ENCODE measurements around the gene STK39. TPM values are rescaled to one million over a fixed set of nuclear protein-coding genes. Genes with fewer than 3 reads are reported as not detected.

Gene STK39
- polyA plus RNA-seq, 1 experiment, result 25.2 TPM

GRCh38 chr2:168138901-168139300, 108.5 kb downstream of the STK39 start:
- H3K9me3 ChIP-seq (ENCODE audit: control insufficient read depth, insufficient read depth, low read length), result no peaks in the 10 kb centered on the region
- POLR2A ChIA-PET, result no interaction called here
- TF ChIP-seq CTCF (IDR thresholded peaks at IDR 0.05; ENCODE audit: low read depth, low read length), result no peak
- no peak overlapping the region for H3K27ac ChIP-seq (ENCODE audit: low read depth, low read length)
- CTCF ChIA-PET, result interaction anchor here (1.5 kb wide), 1 partner anchor 19 kb away, joined by 5 read pairs; no protein-coding TSS in a partner anchor
- DNase-seq (ENCODE audit: low read depth, low spot score), result no peak
- no peak overlapping the region for H3K4me3 ChIP-seq (ENCODE audit: low read depth, low read length)
- H3K27me3 ChIP-seq (ENCODE audit: control insufficient read depth, insufficient read depth, low read length), result no peaks in the 10 kb centered on the region

- no peaks in the 10 kb centered on the region for H3K27me3 ChIP-seq (ENCODE audit: control insufficient read depth, insufficient read depth, low read length)
- no peak for DNase-seq (ENCODE audit: low read depth, low spot score)
- ChIA-PET POLR2A (no interaction called here), CTCF (interaction anchor here (0.7 to 1.5 kb wide), 3 partner anchors 17 to 20 kb away, joined by 3 to 5 read pairs (median 4); no protein-coding TSS in a partner anchor)
- H3K9me3 ChIP-seq (ENCODE audit: control insufficient read depth, insufficient read depth, low read length), result no peaks in the 10 kb centered on the region
- TF ChIP-seq CTCF (IDR thresholded peaks at IDR 0.05; ENCODE audit: low read depth, low read length), result no peak
- no peak overlapping the region for H3K27ac ChIP-seq (ENCODE audit: low read depth, low read length)
- H3K4me3 ChIP-seq (ENCODE audit: low read depth, low read length), result no peak overlapping the region
Measured at GRCh38 chr2:168138374-168138773, 109.0 kb downstream of the STK39 start.

GRCh38 chr2:168137510-168138180, 109.8 kb downstream of the STK39 start:
- DNase-seq (ENCODE audit: low read depth, low spot score), result no peak
- Histone ChIP-seq H3K9me3 (ENCODE audit: control insufficient read depth, insufficient read depth, low read length) (no peaks in the 10 kb centered on the region), H3K4me3 (ENCODE audit: low read depth, low read length) (no peak overlapping the region), H3K27ac (ENCODE audit: low read depth, low read length) (no peak overlapping the region), H3K27me3 (ENCODE audit: control insufficient read depth, insufficient read depth, low read length) (no peaks in the 10 kb centered on the region)
- TF ChIP-seq CTCF (IDR thresholded peaks at IDR 0.05; ENCODE audit: low read depth, low read length), result no peak
- ChIA-PET CTCF (interaction anchor here (0.7 to 1.5 kb wide), 3 partner anchors 17 to 19 kb away, joined by 3 to 5 read pairs (median 4); no protein-coding TSS in a partner anchor), POLR2A (no interaction called here)

- DNase-seq (ENCODE audit: low read depth, low spot score), result no peak
- ChIA-PET POLR2A (interaction anchor here (0.7 kb wide), 1 partner anchor 1490 kb away, joined by 4 read pairs; no protein-coding TSS in a partner anchor), CTCF (interaction anchor here (0.6 to 10.1 kb wide), 5 partner anchors 18 to 843 kb away, joined by 3 to 156 read pairs (median 3); no protein-coding TSS in a partner anchor)
Measured at GRCh38 chr2:168136392-168136977, 110.9 kb downstream of the STK39 start.

More at GRCh38 chr2:168136392-168136977, 110.9 kb downstream of the STK39 start:
- TF ChIP-seq CTCF (IDR thresholded peaks at IDR 0.05; ENCODE audit: low read depth, low read length), result peak; percentile 55
- H3K27me3 ChIP-seq (ENCODE audit: control insufficient read depth, insufficient read depth, low read length), result no peaks in the 10 kb centered on the region
- no peaks in the 10 kb centered on the region for H3K9me3 ChIP-seq (ENCODE audit: control insufficient read depth, insufficient read depth, low read length)
- no peak overlapping the region for H3K27ac ChIP-seq (ENCODE audit: low read depth, low read length)
- no peak overlapping the region for H3K4me3 ChIP-seq (ENCODE audit: low read depth, low read length)

All from AG04450 (cell line).